ENCODE data around the gene RHBDL2. TPM values are rescaled to one million over a fixed set of nuclear protein-coding genes. Genes with fewer than 3 reads are reported as not detected.

The RHBDL2 gene
- total and polyA plus RNA-seq, 10 of the 15 experiments (the other 5 are each of a cell fraction or from before 2014, with no cell fraction given): 0.05 TPM; not detected in 9

DNA sequence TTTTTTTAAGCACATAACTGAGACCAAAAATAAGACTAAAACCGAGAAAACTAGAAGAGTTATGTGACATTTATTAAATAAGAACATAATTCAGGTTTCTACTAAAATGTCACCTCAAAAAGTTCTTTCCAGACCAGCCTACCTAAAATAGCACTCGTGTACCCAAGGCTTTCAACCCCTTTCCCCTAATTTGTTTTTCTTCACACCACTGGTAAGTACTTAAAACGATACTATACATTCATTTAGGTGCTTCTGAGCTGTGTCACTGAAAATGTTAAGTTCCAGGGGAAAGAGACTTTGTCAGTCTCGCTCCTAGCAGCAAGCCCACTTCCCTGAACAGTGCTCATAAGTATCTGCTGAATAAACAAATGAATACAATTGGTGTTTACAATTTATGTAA is 88.8 kb downstream of the RHBDL2 start (continued):
- peak; percentile 89 for TF ChIP-seq MEF2A (IDR thresholded peaks at IDR 0.05; ENCODE audit: insufficient read depth, low read depth, low read length)
- TF ChIP-seq SREBF1 (IDR thresholded peaks at IDR 0.05; ENCODE audit: low read length): no peak
- 0 out of 4 replicates have a peak, but pooled peaks of 1 of the 2 experiments have one; percentile 24 for TF ChIP-seq EP300 (IDR thresholded peaks at IDR 0.05; ENCODE audit: borderline replicate concordance in 1 of 2, control insufficient read depth in 1 of 2, low read depth in 2 of 2, low read length in 2 of 2)
- no peak for TF ChIP-seq SREBF2 (IDR thresholded peaks at IDR 0.05; ENCODE audit: low read length)
- TF ChIP-seq, protein P1, sequence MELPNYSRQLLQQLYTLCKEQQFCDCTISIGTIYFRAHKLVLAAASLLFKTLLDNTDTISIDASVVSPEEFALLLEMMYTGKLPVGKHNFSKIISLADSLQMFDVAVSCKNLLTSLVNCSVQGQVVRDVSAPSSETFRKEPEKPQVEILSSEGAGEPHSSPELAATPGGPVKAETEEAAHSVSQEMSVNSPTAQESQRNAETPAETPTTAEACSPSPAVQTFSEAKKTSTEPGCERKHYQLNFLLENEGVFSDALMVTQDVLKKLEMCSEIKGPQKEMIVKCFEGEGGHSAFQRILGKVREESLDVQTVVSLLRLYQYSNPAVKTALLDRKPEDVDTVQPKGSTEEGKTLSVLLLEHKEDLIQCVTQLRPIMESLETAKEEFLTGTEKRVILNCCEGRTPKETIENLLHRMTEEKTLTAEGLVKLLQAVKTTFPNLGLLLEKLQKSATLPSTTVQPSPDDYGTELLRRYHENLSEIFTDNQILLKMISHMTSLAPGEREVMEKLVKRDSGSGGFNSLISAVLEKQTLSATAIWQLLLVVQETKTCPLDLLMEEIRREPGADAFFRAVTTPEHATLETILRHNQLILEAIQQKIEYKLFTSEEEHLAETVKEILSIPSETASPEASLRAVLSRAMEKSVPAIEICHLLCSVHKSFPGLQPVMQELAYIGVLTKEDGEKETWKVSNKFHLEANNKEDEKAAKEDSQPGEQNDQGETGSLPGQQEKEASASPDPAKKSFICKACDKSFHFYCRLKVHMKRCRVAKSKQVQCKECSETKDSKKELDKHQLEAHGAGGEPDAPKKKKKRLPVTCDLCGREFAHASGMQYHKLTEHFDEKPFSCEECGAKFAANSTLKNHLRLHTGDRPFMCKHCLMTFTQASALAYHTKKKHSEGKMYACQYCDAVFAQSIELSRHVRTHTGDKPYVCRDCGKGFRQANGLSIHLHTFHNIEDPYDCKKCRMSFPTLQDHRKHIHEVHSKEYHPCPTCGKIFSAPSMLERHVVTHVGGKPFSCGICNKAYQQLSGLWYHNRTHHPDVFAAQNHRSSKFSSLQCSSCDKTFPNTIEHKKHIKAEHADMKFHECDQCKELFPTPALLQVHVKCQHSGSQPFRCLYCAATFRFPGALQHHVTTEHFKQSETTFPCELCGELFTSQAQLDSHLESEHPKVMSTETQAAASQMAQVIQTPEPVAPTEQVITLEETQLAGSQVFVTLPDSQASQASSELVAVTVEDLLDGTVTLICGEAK (IDR thresholded peaks at IDR 0.05; ENCODE audit: borderline replicate concordance): no peak
- peak in 1 of 2 experiments; percentile 10; a peak in 1 of 4 replicates for TF ChIP-seq BHLHE40 (IDR thresholded peaks at IDR 0.05; ENCODE audit: borderline replicate concordance in 1 of 2, low read depth in 2 of 2, low read length in 1 of 2)

DNA sequence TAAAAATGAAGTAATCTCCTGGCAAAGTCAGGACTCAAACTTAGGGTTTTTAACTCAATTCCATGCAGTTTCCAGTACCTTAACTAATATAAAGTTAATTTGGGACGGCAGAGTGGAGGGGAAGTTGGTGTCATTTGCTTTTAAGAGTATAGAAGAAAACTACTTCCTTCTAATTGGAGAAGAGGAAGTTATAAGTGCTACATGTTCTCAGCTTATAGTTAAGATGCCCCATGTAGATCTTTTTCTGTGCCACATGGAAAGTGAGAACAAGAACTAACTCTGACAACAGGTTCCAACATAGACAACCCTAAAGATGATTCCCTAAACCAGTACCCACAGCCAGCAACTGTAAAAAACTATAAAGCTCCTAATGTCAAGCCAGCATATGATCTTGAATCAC is 93.6 kb downstream of the RHBDL2 start:
- Histone ChIP-seq H3K4me3 (no peak overlapping the region), H3K27me3 (replicated peaks in 1 of 2; ENCODE audit: control insufficient read depth in 2 of 2, insufficient read depth in 2 of 2, low read length in 1 of 2) (no peaks in the 10 kb centered on the region), H3K27ac (ENCODE audit: control insufficient read depth, insufficient read depth) (0 out of 2 replicates have a peak overlapping the region, but pooled peaks have one; percentile 1), H3K36me3 (ENCODE audit: control insufficient read depth in 2 of 2, insufficient read depth in 2 of 2, low read length in 1 of 2) (peaks cover 2 to 8% of the 10 kb centered on the region in 2 experiments; a peak in 2 of 4 replicates), H3K4me1 (ENCODE audit: control insufficient read depth, insufficient read depth, low read length) (peaks cover 2% of the 10 kb centered on the region), H3K9me3 (replicated peaks; ENCODE audit: control insufficient read depth, insufficient read depth, low read length) (no peaks in the 10 kb centered on the region), H3K4me2 (ENCODE audit: control insufficient read depth, insufficient read depth) (no peak overlapping the region; the same call in 1 of the 2 replicates), H4K20me1 (ENCODE audit: control insufficient read depth, insufficient read depth) (no peaks in the 10 kb centered on the region), H2AFZ (ENCODE audit: control insufficient read depth, low read depth, low read length) (no peak overlapping the region), H3K9ac (ENCODE audit: control insufficient read depth, insufficient read depth, low read length) (no peak overlapping the region), H3K79me2 (ENCODE audit: control insufficient read depth, insufficient read depth, low read length) (no peaks in the 10 kb centered on the region)
- 40% methylated on average over 1 of the region's 1 CpG for WGBS (ENCODE audit: insufficient coverage, insufficient replicate concordance, low lambda C conversion rate, missing lambda C conversion rate)
- intact Hi-C loops (cut with micrococcal nuclease; ENCODE audit: unreplicated experiment) (no loop called here), in situ Hi-C loops (cut with MboI) (loop anchor here (25.0 kb wide), 1 partner anchor 961 kb away; no protein-coding TSS in a partner anchor)
- POLR2A ChIA-PET: no interaction called here
- SMC1A ChIA-PET (ENCODE audit: uncharacterized antibody, unreplicated experiment): interaction anchor here (1.5 to 2.2 kb wide), 3 partner anchors 9 to 244 kb away, joined by 4 to 7 read pairs (median 6); no protein-coding TSS in a partner anchor
- DNase-seq (ENCODE audit: low read depth, low spot score) (no peak), FAIRE-seq (no peak), ATAC-seq (peak; percentile 65)
- CTCF ChIA-PET: interaction anchor here (0.7 to 2.0 kb wide), 2 partner anchors 9 to 13 kb away, joined by 3 to 9 read pairs; no protein-coding TSS in a partner anchor
- RAD21 ChIA-PET (ENCODE audit: unreplicated experiment): interaction anchor here (1.0 to 1.2 kb wide), 2 partner anchors 9 to 820 kb away, joined by 3 to 5 read pairs; no protein-coding TSS in a partner anchor
- no TSS peak for BruUV-seq (replicated peaks)
- TF ChIP-seq TCF3 (IDR thresholded peaks at IDR 0.05; ENCODE audit: borderline replicate concordance, insufficient read depth, low read depth, low read length) (no peak), BHLHE40 (IDR thresholded peaks at IDR 0.05; ENCODE audit: borderline replicate concordance in 1 of 2, low read depth in 2 of 2, low read length in 1 of 2) (no peak), BCLAF1 (IDR thresholded peaks at IDR 0.05) (no peak), NRF1 (conservative IDR thresholded peaks at IDR 0.05; ENCODE audit: low read depth, low read length) (no peak), KLF5 (IDR thresholded peaks at IDR 0.05; ENCODE audit: partially characterized antibody) (no peak), SMAD1 (IDR thresholded peaks at IDR 0.05; ENCODE audit: low read depth, partially characterized antibody) (no peak)
- TF ChIP-seq, protein P2, sequence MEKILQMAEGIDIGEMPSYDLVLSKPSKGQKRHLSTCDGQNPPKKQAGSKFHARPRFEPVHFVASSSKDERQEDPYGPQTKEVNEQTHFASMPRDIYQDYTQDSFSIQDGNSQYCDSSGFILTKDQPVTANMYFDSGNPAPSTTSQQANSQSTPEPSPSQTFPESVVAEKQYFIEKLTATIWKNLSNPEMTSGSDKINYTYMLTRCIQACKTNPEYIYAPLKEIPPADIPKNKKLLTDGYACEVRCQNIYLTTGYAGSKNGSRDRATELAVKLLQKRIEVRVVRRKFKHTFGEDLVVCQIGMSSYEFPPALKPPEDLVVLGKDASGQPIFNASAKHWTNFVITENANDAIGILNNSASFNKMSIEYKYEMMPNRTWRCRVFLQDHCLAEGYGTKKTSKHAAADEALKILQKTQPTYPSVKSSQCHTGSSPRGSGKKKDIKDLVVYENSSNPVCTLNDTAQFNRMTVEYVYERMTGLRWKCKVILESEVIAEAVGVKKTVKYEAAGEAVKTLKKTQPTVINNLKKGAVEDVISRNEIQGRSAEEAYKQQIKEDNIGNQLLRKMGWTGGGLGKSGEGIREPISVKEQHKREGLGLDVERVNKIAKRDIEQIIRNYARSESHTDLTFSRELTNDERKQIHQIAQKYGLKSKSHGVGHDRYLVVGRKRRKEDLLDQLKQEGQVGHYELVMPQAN (conservative IDR thresholded peaks at IDR 0.05): no peak
